Neural cell (in vitro differentiated cells): ENCODE measurements around the gene ATP8B3. TPM values are rescaled to one million over a fixed set of nuclear protein-coding genes. Genes with fewer than 3 reads are reported as not detected.

Experiments
- H2AFZ ChIP-seq: fragments of 200-600, 300-800 bp; sonication (generic), shearing (Covaris generic); 2 replicates; pipeline ENCODE4 v1.6.0; 2014; ENCODE audit warnings: low read depth, mild to moderate bottlenecking, antibody characterized with exemption, low read length, moderate library complexity
- H3F3A ChIP-seq: fragments of 200-600 bp; shearing (Covaris generic); 2 replicates; pipeline ENCODE4 v1.6.1; 2016; ENCODE audit warnings: mild to moderate bottlenecking, moderate library complexity, mixed read lengths, antibody characterized with exemption, low read length; ENCODE audit not compliant: insufficient read depth, poor library complexity, severe bottlenecking
- H3K27ac ChIP-seq: fragments of 200-600, 300-800 bp; sonication (generic), shearing (Covaris generic); 2 replicates; pipeline ENCODE4 v1.5.1; 2014; ENCODE audit warnings: mild to moderate bottlenecking, low read length, moderate library complexity
- H3K27me3 ChIP-seq: fragments of 300-800, 200-600 bp; sonication (generic), shearing (Covaris generic); 2 replicates; pipeline ENCODE4 v1.6.0; 2014; ENCODE audit warnings: mild to moderate bottlenecking, low read depth, low read length, moderate library complexity; ENCODE audit not compliant: insufficient read depth
- H3K36me3 ChIP-seq: fragments of 300-800, 200-600 bp; sonication (generic), shearing (Covaris generic); 2 replicates; pipeline ENCODE4 v1.5.1; 2014; ENCODE audit warnings: mild to moderate bottlenecking, antibody characterized with exemption, low read length, moderate library complexity; ENCODE audit not compliant: insufficient read depth
- H3K4me2 ChIP-seq: fragments of 300-800, 200-600 bp; sonication (generic), shearing (Covaris generic); 2 replicates; pipeline ENCODE4 v1.6.0; 2014; ENCODE audit warnings: mild to moderate bottlenecking, low read length
- H3K4me3 ChIP-seq: fragments of 300-800, 200-600 bp; sonication (generic), shearing (Covaris generic); 2 replicates; pipeline ENCODE4 v1.5.1; 2014; ENCODE audit warnings: mild to moderate bottlenecking, low read length, moderate library complexity
- H3K79me2 ChIP-seq: fragments of 200-600 bp; shearing (Covaris generic); replicated peaks from 2 replicates; pipeline ENCODE4 v1.6.0; 2014; ENCODE audit warnings: mild to moderate bottlenecking, low read length, moderate library complexity; ENCODE audit not compliant: insufficient read depth
- H3K9ac ChIP-seq: fragments of 300-800, 200-600 bp; sonication (generic), shearing (Covaris generic); 2 replicates; pipeline ENCODE4 v1.6.1; 2016; ENCODE audit warnings: mild to moderate bottlenecking, low read length, mixed read lengths
- H3K9me2 ChIP-seq: fragments of 200-600 bp; shearing (Covaris generic); 2 replicates; pipeline ENCODE4 v1.6.1; 2016; ENCODE audit warnings: mild to moderate bottlenecking, low read length, mixed read lengths; ENCODE audit not compliant: insufficient read depth
- H3K9me3 ChIP-seq: fragments of 200-600, 300-800 bp; sonication (generic), shearing (Covaris generic); 2 replicates; pipeline ENCODE4 v1.6.1; 2016; ENCODE audit warnings: mild to moderate bottlenecking, mixed run types, low read length, moderate library complexity, mixed read lengths
- H4K20me1 ChIP-seq: fragments of 200-600 bp; shearing (Covaris generic); 2 replicates; pipeline ENCODE4 v1.6.1; 2016; ENCODE audit warnings: mild to moderate bottlenecking, mixed run types; ENCODE audit not compliant: insufficient read depth
- EP300 ChIP-seq: fragments of 450-650 bp; conservative IDR thresholded peaks from 2 replicates; pipeline ENCODE4 v1.6.1; 2014; ENCODE audit warnings: antibody characterized with exemption, mild to moderate bottlenecking, moderate library complexity; ENCODE audit not compliant: poor library complexity, severe bottlenecking
- EZH2 ChIP-seq: fragments of 200-600, 300-800 bp; shearing (Covaris generic), sonication (generic); IDR thresholded peaks from 2 replicates; pipeline ENCODE4 v1.6.1; 2014; ENCODE audit warnings: antibody characterized with exemption, low read length, borderline replicate concordance, mild to moderate bottlenecking; ENCODE audit not compliant: insufficient read depth, poor library complexity, severe bottlenecking
- MXI1 ChIP-seq: fragments of 450-650 bp; conservative IDR thresholded peaks from 2 replicates; pipeline ENCODE4 v1.6.1; 2014; ENCODE audit warnings: antibody characterized with exemption, mild to moderate bottlenecking; ENCODE audit not compliant: poor library complexity, severe bottlenecking
- POLR2AphosphoS5 ChIP-seq: IDR thresholded peaks from 2 replicates; pipeline ENCODE4 v1.6.1; 2012
- RAD21 ChIP-seq: fragments of 450-650 bp; conservative IDR thresholded peaks from 2 replicates; pipeline ENCODE4 v1.6.1; 2014; ENCODE audit warnings: antibody characterized with exemption, mild to moderate bottlenecking, moderate library complexity
- SMC3 ChIP-seq: fragments of 450-650 bp; conservative IDR thresholded peaks from 2 replicates; pipeline ENCODE4 v1.6.1; 2014; ENCODE audit warnings: antibody characterized with exemption, mild to moderate bottlenecking, moderate library complexity; ENCODE audit not compliant: poor library complexity
- TAF1 ChIP-seq: IDR thresholded peaks from 2 replicates; pipeline ENCODE4 v1.6.1; 2012; ENCODE audit warnings: low read depth
- polyA plus RNA-seq: library from polyadenylated mRNA; depleted of rRNA; stranded (reverse); fragments of >200 nt; gene quantifications from 2 replicates; pipeline ENCODE4 v1.2.3, GENCODE V29; 2014
- TF ChIP-seq, protein P1 (sequence below): fragments of 450-650 bp; IDR thresholded peaks from 2 replicates; pipeline ENCODE4 v1.5.1; 2014; ENCODE audit warnings: antibody characterized with exemption, mild to moderate bottlenecking, moderate library complexity; ENCODE audit not compliant: poor library complexity, severe bottlenecking
- TF ChIP-seq, protein P2 (sequence below): IDR thresholded peaks from 2 replicates; pipeline ENCODE4 v1.6.1; 2012; ENCODE audit warnings: borderline replicate concordance

The ATP8B3 gene
- polyA plus RNA-seq, 1 donor from 2014 or later: 1.5 TPM

DNA sequence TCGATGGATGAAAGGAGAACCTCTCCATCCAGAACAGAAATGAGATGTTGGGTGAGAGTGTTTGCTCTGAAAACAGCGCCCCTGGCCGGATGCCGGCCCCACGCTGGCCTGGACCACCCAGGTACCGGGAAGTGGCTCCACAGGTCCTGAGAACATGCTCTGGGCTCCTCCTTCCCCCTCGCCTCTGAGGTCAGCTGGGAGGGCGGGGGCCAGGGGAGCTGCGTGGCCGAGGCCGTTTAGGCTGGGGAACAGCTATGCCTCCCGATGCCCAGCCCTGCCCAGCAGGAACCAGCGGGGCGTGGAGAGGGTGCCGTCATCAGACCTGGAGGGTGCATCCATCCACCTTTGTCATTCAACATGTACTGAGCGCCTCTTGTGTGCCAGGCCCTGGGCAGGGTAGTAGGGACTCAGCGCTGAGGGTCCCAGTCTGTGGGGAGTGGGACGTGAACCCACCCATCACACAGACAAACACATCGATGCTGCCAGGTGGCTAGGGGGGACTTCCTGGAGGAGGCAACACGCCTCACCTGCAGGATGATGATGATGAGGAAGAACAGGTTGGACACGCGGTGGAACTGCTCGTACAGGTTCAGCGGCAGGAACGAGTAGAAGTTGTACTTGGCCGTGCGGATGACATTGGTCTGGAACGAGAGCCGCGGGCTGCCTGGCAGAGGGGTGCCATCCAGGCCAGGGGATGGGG, 4.2 kb downstream of the ATP8B3 start:
- Histone ChIP-seq H3K79me2 (no peaks in the 10 kb centered on the region), H3K36me3 (no peaks in the 10 kb centered on the region), H3K27me3 (no peaks in the 10 kb centered on the region), H2AFZ (no peak overlapping the region), H3F3A (no peaks in the 10 kb centered on the region), H3K9me2 (no peaks in the 10 kb centered on the region), H3K27ac (no peak overlapping the region), H4K20me1 (no peaks in the 10 kb centered on the region), H3K9me3 (no peaks in the 10 kb centered on the region), H3K4me3 (no peak overlapping the region), H3K4me2 (no peak overlapping the region), H3K9ac (no peak overlapping the region)
- TF ChIP-seq, protein P1, sequence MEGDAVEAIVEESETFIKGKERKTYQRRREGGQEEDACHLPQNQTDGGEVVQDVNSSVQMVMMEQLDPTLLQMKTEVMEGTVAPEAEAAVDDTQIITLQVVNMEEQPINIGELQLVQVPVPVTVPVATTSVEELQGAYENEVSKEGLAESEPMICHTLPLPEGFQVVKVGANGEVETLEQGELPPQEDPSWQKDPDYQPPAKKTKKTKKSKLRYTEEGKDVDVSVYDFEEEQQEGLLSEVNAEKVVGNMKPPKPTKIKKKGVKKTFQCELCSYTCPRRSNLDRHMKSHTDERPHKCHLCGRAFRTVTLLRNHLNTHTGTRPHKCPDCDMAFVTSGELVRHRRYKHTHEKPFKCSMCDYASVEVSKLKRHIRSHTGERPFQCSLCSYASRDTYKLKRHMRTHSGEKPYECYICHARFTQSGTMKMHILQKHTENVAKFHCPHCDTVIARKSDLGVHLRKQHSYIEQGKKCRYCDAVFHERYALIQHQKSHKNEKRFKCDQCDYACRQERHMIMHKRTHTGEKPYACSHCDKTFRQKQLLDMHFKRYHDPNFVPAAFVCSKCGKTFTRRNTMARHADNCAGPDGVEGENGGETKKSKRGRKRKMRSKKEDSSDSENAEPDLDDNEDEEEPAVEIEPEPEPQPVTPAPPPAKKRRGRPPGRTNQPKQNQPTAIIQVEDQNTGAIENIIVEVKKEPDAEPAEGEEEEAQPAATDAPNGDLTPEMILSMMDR: no peak
- TF ChIP-seq, protein P2, sequence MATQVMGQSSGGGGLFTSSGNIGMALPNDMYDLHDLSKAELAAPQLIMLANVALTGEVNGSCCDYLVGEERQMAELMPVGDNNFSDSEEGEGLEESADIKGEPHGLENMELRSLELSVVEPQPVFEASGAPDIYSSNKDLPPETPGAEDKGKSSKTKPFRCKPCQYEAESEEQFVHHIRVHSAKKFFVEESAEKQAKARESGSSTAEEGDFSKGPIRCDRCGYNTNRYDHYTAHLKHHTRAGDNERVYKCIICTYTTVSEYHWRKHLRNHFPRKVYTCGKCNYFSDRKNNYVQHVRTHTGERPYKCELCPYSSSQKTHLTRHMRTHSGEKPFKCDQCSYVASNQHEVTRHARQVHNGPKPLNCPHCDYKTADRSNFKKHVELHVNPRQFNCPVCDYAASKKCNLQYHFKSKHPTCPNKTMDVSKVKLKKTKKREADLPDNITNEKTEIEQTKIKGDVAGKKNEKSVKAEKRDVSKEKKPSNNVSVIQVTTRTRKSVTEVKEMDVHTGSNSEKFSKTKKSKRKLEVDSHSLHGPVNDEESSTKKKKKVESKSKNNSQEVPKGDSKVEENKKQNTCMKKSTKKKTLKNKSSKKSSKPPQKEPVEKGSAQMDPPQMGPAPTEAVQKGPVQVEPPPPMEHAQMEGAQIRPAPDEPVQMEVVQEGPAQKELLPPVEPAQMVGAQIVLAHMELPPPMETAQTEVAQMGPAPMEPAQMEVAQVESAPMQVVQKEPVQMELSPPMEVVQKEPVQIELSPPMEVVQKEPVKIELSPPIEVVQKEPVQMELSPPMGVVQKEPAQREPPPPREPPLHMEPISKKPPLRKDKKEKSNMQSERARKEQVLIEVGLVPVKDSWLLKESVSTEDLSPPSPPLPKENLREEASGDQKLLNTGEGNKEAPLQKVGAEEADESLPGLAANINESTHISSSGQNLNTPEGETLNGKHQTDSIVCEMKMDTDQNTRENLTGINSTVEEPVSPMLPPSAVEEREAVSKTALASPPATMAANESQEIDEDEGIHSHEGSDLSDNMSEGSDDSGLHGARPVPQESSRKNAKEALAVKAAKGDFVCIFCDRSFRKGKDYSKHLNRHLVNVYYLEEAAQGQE: no peak
- no peak for TF ChIP-seq TAF1
- TF ChIP-seq SMC3: no peak
- no peak for TF ChIP-seq MXI1
- TF ChIP-seq POLR2AphosphoS5: no peak
- TF ChIP-seq RAD21: no peak
- no peak for TF ChIP-seq EZH2
- TF ChIP-seq EP300: no peak

DNA sequence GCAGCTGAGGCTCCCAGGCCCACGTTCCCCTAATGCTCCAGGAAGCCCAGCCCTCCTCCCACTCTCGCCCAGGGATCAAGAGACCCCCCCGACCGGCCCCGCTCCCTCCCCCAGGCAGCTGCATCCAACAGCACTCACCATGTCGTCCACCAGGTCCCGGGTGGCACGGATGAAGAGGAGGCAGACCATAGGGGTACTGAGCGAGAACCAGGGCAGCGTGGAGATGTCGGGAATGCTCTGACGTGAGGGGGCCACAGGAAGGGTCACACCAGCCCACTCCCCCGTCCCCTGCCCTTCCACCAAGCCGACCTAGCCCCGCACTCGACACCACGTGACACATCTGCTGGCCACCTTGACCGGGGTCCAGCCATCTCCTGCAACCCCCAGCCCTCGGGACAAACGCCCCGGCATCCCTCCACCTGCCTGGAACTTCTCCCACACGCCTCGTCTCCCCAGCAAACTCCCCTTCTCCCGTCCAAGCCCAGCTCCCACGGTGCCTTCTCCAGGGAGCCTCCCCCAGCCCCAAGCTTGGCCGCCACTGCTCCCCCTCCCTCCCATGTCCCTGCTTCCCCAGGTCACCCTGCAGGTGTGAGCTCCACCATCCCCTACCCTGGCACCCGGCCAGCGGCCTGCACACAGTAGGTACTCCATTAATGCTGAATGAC, 4.9 kb downstream of the ATP8B3 start:
- Histone ChIP-seq H3K9ac (no peak overlapping the region), H3K9me2 (no peaks in the 10 kb centered on the region), H3K27ac (no peak overlapping the region), H3K27me3 (no peaks in the 10 kb centered on the region), H3K9me3 (no peaks in the 10 kb centered on the region), H3K36me3 (no peaks in the 10 kb centered on the region), H3K4me2 (no peak overlapping the region), H4K20me1 (no peaks in the 10 kb centered on the region), H3F3A (no peaks in the 10 kb centered on the region), H3K79me2 (no peaks in the 10 kb centered on the region), H2AFZ (no peak overlapping the region), H3K4me3 (no peak overlapping the region)
- TF ChIP-seq RAD21 (no peak), EZH2 (no peak)
- TF ChIP-seq, protein P1: no peak
